Astrocyte of the hippocampus (primary cell): ENCODE data around the gene SRPK1.
A peak's percentile ranks its signal among the peaks of the same experiment; 100 is the strongest.
"Not testable (repeated sequence)": the region's sequence is repeated elsewhere in the genome, so short reads cannot be mapped to it uniquely, and the experiment has no call there.

Experiments
- DNase-seq: peaks from one replicate; pipeline ENCODE4 v3.0.0; 2011; ENCODE audit warnings: low read depth, low spot score

SRPK1 gene

DNA sequence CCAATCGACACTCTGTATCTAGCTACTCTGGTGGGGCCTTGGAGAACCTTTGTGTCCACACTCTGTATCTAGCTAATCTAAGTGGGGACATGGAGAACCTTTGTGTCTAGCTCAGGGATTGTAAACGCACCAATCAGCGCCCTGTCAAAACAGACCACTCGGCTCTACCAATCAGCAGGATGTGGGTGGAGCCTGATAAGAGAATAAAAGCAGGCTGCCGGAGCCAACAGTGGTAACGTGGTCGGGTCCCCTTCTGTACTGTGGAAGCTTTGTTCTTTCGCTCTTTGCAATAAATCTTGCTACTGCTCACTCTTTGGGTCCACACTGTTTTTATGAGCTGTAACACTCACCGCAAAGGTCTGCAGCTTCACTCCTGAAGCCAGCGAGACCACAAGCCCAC is 11.0 kb upstream of the SRPK1 start:
- not testable (repeated sequence) for DNase-seq

DNA sequence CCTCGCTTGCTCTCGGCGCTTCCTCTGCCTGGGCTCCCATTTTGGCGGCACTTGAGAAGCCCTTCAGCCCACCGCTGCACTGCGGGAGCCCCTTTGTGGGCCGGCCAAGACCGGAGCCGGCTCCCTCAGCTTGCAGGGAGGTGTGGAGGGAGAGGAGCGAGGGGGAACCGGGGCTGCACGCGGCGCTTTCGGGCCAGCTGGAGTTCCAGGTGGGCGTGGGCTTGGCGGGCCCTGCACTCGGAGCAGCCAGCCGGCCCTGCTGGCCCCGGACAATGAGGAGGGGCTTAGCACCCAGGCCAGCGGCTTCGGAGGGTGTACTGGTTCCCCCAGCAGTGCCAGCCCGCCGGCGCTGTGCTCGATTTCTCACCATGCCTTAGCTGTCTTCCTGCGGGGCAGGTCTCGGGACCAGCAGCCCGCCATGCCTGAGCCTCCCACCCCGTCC is 10.2 kb upstream of the SRPK1 start:
- no peak for DNase-seq

DNA sequence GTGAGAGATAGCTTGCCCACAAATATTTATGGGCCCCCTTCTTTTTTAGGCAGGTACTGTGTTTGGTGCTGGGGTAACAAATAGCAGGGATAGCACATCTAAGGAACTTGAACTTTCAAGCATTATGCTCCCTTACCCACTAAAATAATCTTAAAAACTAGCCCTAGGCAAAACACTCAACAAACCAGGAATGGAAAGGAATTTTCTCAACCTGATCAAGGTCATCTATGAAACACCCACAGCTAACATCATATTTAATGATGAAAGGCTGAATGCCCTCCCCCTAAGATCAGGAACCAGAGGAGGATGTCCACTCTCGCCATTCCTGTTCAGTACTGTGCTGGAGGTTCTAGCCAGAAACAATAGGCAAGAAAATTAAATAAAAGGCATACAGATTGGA is 8.7 kb upstream of the SRPK1 start:
- DNase-seq: no peak

DNA sequence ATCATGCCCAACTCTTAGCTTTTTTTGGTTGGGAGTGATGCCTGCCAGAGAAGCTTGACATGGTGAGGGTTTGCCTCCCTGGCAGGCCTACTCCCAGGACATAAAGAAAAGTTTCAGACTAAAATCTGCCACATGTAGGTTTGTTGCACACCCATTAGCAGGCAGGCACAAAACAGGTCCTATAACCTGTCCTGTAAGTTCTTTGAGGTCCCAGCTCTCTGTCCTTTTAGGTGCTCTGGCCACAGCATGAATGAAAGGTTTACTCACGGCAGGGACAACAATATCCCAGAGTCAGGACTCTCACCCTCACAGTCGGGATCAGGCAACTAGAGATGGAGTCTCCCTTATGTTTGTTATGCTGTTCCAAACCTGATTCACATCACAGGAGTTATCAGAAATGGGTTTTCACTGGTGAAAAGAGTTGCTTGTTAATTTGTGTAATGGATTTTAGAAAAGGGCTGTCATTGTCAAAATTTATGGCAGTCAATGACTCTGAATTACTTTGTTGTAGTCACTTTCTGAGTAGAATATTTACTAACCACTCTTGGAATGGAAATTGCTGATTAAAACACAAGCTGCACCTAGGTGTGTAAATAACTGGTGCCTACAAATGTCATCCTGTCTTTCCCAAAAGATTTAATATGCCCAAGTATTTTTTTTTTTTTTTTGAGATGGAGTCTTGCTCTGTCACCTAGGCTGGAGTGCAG is 5.8 kb upstream of the SRPK1 start:
- no peak for DNase-seq

DNA sequence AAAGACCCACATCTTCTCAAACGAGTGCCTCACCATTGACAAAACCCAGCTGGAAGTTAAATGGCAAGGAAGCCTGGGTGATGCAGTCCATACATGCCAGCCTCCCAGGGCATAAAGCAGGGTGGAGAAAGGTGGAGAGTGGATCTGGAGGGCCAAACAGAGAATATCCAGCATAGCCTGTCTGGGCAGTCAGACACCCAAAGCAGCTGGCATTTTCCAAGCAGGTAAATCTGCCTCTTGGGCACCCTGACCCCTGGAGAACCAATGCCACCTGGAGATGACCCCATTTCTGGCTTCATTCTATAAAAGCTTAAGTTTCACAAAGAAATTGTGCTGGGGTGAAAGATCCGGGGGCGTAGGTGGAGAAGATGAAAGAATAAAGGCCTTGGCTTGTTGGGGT is 5.1 kb upstream of the SRPK1 start:
- DNase-seq: no peak

DNA sequence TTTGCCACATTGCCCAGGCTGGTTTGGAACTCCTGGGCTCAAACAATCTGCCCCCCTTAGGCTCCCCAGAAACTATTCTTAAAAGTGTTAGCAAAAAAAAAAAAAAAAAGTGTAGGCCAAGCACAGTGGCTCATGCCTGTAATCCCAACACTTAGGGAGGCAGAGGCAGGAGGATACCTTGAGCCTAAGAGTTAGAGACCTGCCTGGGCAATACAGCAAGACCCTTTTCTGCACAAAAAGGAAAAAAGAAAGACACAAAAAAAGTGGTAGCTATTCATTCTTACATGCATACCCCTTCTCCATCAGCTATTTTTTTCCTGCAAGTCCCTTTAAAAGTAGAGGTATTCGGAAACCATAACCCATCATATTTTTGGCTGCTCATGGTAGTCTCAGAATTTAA is 3.2 kb upstream of the SRPK1 start:
- no peak for DNase-seq

DNA sequence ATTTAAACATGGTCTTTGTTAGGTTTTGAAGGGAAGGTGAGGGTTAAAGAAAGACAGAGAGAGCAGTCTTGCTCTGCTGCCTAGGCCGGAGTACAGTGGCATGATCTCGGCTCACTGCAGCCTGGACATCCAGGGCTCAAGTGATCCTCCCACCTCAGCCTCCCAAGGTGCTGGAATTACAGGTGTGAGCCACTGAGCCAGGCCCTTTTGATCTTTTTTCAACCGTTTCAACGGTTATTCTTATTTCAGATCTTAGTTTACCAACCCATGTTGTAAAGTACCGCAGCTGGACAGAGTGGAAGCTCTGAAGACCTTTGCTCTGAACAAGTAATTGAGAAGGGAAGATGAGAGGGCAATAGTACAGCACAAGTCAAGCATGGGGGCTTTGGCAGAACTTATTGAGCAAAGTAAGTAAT is 1.2 kb upstream of the SRPK1 start:
- DNase-seq: no peak

DNA sequence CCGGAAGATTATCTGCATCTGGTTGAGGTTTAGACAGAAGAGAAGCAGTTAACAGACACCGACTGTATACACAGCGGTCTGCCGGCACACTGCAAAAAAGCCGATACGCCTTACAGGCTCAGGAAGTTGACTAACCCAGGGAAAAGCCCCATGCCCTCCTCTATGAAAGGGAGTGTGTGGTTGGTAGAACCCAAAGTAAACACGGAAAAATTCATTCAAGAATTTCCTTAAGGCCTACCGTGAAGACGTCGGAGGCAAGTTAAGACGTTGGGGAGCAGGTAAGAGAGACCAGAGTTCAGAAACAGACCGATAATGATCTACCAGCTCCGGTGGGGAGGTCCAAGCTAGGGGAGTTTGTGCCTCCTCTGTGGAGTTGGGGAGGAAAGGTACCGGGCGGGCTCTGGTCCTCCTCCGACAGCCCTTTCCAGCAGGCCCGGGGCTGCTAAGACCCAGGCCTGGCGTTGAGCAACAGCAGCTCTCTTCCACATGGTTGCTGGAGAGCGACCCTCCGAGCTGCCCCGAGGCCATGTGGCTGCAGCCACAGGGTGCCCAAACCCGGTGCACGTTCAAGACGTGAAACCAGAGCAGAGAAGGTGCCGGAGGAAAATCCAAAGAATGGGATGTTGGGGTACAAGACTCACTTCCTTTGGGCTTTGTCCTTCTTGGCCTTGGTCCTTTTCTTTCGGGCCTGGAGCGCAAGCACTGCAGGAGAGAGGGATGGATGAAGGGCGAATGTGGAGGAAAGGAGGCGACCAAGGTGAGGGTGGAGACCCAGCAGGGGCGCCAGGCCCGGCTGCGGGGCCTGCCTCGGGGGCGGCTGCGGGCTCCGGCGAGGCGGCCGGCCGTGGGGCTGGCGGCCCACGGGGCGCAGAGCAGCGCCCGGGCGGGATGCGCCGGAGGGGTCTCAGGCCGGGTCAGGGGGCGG is 809 bp downstream of the SRPK1 start:
- DNase-seq: peak; percentile 74

DNA sequence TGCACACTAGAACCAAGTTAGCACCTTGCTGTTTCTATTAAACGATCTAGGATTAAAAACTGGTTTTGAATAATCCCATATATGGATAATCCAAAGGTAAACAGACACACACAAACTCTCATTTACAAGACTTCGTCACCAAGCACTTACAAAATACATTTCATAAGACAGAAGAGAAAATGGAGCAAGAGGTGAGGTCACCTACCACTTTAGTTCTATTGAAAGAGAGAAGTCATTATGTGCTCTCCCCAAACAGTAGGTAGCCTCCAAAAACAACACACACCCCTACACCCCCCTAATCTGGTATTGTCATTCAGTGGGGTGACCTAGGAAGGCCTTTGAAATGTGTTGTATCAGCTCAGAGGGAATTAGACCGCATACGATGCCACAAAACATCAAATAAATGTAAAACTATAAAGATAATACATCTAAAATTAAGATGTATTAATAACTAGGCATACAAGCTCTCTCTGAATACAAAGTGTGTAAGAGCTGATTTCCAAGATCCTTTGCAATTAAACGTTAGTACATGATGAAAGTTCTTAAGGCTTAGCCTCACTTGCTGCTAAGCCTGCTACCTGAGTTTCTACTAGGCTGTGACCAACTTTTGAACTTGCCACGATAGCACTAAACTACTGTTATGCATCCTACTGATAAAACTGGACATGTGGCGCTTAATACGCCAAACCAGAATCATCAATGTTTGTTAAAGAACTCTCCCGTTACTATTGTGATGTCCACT is 1.6 kb downstream of the SRPK1 start:
- DNase-seq: peak; percentile 30

DNA sequence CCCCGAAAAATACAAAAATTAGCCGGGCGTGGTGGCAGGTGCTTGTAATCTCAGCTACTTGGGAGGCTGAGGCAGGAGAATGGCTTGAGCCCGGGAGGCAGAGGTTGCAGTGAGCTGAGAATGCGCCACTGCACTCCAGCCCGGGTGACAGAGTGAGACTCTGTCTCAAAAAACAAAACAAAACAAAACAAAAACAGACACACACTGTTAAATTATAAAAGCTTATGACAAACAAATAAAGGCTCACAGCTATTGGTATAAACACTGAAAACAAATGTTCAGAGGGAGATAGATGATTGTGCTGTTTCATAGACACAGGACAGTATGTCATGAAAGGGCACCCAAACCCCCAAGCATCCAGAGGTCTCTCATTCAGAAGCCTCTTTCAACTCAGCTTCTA is 4.0 kb downstream of the SRPK1 start:
- not testable (repeated sequence) for DNase-seq

DNA sequence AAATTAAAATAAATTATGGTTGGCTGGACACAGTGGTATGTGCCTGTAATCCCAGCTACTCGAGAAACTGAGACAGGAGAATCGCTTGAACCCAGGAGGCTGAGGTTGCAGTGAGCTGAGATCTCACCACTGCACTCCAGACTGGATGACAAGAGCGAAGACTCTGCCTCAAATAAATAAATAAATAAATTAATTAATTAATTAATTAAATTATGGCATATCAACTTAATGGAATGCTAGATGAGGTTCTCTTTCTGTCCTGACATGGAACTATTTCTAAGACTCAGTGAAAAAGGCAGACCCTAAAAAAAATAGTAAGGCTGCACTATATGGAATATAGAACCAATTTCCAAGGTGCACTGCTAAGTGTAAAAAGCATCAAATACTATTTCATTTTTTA is 4.8 kb downstream of the SRPK1 start:
- DNase-seq: no peak

DNA sequence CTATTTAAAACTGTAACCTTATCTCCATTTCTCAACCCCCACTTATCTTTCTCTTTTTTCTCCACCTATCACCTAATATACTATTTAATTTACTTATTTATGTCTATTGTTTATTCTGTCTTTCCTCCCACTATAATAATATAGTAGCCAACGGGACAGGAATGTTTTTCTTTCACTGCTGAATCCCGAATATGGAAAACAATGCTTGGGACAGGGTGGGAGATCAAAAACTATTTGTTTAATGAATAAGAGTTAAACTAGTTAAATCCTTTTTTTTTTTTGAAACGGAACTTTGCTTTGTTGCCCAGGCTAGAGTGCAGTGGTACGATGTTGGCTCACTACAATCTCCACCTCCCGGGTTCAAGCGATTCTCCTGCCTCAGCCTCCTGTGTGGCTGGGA is 6.4 kb downstream of the SRPK1 start:
- DNase-seq: no peak

DNA sequence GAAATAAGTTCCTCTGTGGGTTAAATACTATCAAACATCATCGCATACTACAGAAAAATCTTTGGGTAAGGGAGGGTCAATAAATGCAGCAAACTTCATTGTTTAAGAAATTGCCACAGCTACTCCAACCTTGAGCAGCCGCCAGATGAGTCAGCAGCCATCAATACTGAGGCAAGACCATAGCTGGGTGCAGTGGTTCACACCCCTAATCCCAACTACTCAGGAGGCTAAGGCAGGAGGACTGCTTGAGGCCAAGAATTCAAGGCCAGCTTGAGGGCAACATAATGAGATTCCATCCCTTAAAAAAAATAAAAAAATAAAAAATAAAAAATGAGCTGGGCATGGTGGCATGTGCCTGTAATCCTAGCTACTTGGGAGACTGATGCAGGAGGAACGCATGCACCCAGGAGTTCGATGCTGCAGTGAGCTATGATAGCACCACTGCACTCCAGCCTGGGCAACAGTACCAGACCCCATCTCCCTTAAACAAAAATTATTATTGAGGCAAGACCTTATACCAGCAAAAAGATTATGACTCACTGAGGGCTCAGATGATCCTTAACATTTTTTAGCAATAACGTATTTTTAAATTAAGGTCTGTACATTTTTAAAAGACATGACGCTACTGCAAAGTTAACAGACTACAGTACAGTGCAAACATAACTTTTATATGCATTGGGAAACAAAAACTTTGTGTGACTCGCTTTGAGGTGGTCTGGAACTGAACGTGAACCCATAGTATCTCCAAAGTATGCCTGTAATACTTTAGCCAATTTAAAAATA is 8.8 kb downstream of the SRPK1 start:
- peak; percentile 14 for DNase-seq

DNA sequence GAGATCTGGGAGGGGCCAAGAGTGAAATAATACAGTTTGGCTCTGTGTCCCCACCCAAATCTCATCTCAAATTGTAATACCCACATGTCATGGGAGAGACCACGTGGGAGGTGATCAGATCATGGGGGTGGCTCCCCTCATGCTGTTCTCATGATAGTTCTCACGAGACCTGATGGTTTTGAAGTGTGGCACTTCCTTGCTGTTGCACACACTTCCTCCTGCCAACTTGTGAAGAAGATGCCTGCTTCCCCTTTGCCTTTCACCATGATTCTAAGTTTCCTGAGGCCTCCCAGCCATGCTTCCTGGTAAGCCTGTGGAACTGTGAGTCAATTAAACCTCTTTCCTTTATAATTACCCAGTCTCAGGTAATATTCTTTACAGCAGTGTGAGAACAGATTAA is 11.3 kb downstream of the SRPK1 start:
- DNase-seq: not testable (repeated sequence)

DNA sequence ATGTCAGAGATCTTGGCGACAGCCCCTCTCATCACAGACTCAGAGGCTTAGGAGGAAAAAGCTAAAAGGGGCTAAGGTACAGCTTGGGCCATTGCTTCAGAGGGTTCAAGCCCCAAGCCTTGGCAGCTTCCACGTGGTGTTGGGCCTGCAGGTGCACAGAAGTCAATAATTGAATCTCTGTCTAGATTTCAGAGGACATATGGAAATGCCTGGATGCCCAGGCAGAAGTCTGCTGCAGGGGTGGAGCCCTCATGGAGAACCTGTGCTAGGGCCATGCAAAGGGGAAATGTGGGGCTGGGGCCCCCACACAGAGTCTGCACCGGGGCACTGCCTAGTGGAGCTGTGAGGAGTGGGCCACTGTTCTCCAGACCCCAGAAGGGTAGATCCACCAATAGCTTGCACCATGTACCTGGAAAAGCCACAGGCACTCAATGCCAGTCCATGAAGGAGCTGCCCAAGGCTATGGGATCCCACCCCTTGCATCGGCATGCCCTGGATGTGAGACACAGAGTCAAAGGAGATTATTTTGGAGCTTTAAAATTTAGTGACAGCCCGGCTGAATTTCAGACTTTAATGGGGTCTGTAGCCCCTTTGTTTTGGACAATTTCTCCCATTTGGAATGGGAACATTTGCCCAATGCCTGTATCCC is 12.0 kb downstream of the SRPK1 start:
- not testable (repeated sequence) for DNase-seq

DNA sequence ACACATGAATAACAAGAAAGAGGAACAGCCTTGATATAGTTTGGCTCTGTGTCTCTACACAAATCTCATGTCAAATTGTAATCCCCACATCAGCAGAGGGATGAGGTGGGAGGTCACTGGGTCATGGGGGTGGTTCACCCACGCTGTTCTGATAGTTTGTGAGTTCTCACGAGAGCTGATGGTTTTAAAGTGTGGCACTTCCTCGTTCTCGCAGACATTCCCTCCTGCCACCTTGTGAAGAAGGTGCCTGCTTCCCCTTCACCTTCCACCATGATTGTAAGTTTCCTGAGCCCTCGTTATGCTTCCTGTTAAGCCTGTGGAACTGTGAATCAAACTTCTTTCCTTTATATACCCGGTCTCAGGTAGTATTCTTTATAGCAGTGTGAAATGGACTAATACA is 13.1 kb downstream of the SRPK1 start:
- DNase-seq: no peak

DNA sequence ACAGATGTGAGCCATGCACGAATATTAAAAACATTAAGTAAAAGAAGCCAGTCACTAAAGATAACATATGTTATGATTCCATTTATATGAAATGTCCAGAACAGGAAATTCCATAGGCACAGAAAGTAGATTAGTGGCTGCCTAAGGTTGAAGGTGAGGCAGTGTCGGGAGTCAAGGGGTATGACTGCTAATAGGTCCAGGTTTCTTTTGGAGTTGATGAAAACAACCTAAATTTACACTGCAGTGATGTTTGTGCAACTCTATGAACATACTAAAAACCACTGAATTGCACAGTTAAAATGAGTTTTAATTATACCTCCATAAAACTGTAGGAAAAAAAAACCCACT is 14.4 kb downstream of the SRPK1 start:
- DNase-seq: no peak

DNA sequence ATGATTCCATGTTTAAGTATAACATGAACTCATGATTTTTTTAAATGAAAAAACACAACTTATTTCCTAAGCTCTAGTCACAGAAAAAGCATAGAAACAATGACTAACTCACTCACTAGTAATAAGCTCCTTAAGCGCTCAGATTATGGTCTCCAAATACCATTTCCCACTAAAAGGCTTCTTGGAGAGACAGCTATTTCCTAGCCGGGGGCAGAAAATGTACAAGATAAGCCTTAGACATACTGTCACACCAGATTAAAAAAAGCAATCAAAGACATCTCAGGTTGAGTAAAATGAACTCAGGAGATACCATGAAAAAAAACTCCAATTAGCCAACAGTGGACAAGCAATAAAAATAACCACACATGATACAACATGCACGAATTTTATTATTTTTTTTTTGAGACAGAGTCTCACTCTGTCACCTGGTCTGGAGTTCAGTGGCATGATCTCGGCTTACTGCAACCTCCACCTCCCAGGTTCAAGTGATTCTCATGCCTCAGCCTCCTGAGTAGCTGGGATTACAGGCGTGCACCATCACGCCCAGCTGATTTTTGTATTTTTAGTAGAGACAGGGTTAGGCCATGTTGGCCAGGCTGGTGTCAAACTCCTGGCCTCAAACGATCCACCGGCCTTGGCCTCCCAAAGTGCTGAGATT is 14.9 kb downstream of the SRPK1 start:
- no peak for DNase-seq

DNA sequence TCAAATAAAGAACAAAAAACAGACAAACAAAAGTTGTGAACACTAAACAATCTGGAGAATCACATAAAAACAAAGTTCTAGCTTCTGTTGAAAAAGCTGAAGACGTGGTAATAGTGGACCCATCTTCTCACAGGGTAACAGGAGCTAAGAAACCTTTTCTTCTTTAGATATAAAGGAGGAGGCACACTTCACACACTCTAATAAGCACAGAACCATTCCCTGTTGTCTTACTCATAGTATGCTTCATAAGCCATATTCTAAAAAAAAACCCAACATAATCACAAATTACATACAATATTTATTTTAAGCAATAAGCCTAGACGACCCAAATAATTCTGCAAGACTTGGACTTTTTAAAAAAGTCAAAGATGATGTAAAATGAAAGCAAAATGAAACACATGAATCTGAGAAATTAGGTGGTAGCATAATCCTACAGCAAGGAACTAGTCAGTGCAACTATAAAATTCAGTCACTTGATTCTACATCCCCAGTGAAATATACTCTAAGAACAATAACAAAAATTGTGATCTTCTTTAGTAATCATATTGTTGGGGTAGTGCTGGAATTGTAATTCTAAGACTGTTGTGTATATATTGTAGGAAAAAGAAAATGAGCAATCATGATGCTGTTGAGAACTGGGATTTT is 15.6 kb downstream of the SRPK1 start:
- no peak for DNase-seq

DNA sequence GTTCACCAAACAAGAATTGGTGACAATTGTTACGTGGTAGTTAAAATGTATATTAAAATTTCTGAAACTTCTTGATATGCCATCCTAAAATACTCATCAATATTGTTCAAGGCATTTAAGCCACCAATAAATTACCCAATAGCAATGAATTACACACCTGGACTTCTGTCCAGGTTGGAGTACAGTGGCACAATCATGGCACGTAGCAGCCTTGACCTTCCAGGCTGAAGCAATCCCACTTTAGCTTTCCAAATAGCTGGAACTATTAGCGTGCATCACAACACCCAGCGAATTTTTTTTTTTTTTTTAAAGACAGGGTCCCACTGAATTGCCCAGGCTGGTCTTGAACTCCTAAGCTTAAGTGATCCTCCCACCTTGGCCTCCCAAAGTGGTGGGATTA is 17.2 kb downstream of the SRPK1 start:
- no peak for DNase-seq
